Neural cell (in vitro differentiated cells): ENCODE measurements around the gene GRID1.

ENCODE experiments used
- EZH2 ChIP-seq: fragments of 200-600, 300-800 bp; shearing (Covaris generic), sonication (generic); IDR thresholded peaks from 2 replicates; pipeline ENCODE4 v1.6.1; 2014; ENCODE audit warnings: antibody characterized with exemption, low read length, borderline replicate concordance, mild to moderate bottlenecking; ENCODE audit not compliant: insufficient read depth, poor library complexity, severe bottlenecking
- POLR2AphosphoS5 ChIP-seq: IDR thresholded peaks from 2 replicates; pipeline ENCODE4 v1.6.1; 2012
- TF ChIP-seq, protein P1 (sequence below): fragments of 450-650 bp; IDR thresholded peaks from 2 replicates; pipeline ENCODE4 v1.5.1; 2014; ENCODE audit warnings: antibody characterized with exemption, mild to moderate bottlenecking, moderate library complexity; ENCODE audit not compliant: poor library complexity, severe bottlenecking

DNA sequence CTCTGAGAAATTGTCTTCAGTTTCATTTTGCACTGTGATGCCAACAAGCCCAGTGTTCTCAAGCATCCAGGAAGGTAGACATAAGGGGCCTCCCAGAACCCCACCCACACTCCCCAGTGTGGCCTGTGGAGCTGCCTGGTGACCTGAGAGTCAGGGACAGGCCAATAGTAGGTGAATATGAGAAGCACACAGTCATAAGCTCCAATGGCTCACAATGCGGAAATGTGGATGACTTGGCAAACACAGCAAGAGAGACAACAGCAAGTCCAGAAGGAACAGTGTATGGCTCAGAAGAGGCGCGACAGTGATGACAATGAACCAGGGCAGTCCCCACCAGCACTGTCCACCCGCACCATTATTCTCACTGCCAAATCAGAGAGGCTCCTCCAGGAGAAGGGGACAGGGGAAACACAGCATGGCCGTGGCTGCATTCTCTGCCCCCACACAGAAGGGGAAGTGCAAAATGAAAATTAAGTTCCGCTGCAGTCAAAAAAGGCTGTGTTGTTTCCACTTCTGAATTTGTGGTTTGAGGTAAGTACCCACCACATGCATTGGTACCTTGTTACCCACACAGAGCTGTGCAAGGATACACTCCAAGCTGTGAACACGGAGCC, 419.8 kb downstream of the GRID1 start:
- TF ChIP-seq, protein P1, sequence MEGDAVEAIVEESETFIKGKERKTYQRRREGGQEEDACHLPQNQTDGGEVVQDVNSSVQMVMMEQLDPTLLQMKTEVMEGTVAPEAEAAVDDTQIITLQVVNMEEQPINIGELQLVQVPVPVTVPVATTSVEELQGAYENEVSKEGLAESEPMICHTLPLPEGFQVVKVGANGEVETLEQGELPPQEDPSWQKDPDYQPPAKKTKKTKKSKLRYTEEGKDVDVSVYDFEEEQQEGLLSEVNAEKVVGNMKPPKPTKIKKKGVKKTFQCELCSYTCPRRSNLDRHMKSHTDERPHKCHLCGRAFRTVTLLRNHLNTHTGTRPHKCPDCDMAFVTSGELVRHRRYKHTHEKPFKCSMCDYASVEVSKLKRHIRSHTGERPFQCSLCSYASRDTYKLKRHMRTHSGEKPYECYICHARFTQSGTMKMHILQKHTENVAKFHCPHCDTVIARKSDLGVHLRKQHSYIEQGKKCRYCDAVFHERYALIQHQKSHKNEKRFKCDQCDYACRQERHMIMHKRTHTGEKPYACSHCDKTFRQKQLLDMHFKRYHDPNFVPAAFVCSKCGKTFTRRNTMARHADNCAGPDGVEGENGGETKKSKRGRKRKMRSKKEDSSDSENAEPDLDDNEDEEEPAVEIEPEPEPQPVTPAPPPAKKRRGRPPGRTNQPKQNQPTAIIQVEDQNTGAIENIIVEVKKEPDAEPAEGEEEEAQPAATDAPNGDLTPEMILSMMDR = no peak
- TF ChIP-seq POLR2AphosphoS5 = no peak
- no peak for TF ChIP-seq EZH2
